ENCODE data around the gene PLEKHA1.
A peak's percentile ranks its signal among the peaks of the same experiment; 100 is the strongest.

Gene PLEKHA1

DNA sequence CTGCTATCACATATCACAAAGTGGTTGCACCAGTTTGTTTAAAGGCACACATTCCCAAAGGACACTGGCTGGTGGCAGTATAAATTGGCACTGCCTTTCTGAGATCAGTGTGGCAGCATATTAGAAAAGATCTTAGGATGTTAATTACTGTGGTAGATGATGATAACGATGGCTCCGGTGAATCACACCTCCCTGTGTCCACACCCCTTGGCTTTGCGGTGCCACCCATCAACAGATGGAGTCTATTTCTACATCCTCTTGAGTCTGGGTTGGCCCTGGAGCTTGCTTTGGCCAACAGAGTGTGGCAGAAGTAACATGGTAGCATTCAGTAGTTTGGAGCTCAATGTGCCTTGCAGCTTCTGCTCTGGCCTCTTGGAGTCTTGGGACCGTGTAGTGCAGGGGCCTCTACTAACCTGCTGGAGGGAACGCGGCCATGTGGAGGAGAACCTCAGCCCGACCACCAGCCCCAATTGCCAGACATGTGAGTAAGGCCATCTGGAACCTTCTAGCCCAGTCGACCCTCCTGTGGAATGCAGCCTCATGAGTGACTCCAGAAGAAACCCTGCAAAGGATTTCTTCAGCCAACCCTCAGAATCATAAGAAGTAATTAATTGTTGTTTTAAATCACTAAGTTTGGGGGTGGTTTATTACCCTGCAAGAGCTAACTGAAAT is 27.2 kb upstream of the PLEKHA1 start:
- DNase-seq, result no peak

DNA sequence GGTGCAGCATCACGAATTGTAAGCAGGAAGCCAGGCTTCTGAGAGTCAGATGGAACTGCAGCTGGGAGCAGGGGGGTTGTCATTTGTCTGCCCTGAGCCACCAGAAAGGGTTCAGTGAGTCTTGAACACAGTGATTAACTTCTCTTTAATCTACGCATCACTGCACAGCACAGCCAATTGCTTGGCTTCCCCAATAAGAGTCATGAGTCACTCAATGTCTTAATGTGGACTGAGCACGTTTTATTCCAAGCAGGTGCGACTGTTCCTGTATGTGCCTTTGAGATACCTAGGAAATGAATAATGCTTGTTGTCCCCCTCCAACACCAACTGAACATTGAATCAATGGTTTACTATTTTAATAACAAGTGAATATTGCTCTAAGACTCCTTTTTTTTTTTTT is 26.0 kb upstream of the PLEKHA1 start:
- peak; percentile 37 for DNase-seq

DNA sequence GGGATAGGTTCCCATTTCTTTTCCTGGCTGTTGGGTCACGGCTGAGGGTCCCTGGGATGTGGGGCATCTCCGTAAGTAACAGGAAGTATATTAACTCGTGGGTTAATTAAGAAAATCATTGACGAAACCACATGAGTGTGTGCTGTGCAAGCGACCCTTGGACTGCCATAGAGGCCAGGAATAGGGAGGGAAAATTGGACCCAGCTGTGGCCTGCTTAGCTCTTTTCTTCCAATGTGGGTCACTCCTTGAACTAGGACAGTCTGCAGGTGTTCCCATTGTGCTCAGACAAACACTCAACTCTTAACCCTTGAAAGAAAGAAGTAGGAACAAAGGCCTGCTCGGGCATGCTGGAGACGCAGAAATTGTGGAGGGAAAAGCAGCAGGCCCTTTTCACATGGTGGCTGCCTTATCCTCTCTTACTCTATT is 25.6 kb upstream of the PLEKHA1 start:
- DNase-seq, result no peak

DNA sequence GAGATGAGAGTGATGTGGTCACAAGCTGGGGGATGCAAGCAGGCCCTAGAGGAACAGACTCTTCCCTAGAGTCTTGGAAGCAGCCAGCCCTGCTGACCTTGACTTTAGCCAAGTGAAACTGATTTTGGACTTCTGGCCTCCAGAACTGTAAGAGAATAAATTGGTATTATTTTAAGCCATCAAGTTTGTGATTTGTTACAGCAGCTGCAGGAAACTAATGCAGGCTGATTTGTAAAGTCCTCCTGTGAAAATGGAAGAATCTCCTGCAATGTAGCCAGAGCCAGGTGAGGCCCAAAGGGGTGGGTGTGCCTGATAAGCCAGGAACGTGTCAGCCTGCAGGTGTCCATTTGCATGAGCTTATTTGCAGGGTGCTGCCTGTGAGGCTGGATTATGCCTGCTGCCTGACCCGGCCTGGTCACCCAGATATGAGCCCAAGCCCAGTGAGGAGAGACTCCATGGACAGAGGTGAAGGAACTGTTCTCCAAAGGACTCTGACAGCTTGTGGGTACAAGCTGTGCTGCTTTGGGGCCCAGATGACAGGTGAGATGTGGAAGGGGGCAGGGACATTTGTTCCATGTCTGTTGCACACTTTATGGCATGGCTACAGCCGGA is 24.6 kb upstream of the PLEKHA1 start:
- no peak for DNase-seq

DNA sequence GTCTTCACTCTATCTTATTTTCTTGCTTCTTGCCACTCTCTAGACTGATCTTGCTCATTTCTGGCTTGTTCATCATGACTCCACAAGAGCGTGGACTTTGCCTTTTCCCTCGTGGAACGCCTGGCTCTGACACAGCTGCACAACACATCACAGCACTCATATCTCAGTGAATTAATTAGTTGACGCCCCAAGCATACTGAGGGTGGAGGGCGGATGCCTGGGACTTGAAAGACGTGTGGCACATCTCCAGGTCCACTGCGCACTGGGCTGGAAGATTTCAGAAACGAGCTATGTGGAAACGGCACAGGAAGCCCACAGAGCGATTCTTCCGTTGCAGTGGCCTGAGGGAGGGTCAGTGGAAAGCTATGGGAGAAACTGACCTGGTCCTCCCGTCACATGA is 23.6 kb upstream of the PLEKHA1 start:
- no peak for DNase-seq

DNA sequence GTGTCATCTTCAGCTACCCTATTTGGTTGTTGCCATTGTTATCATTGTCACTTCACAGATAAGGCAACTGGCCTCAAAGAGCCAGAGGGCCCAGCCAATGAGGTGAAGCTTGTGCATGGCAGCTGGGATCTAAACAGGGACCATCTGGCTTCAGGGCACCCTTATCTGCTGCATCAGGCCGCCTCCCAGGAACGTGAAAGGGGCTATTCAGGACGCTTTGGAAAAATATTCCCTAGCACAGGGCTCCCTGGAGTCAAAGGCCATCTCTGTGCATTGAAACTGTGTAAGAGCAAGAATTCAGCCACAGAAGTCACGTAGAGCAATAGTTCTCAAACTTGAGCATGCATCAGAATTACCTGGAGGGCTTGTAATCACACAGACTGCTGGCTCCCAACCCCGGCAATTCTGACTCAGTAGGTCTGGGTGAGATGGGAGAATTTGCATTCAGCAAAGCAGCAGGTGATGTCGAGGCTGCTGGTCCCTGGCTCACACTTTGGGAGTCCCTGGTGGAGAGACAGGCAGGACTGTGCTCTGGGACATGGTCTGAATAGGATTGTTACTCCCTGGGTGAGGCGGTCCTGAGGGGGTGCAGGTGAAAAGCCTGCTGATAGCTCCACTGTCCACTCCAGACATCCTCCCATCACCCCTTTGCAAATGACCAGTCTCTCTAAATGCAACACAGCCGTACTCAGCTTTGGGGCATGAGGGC is 21.5 kb upstream of the PLEKHA1 start:
- DNase-seq, result peak; percentile 52

DNA sequence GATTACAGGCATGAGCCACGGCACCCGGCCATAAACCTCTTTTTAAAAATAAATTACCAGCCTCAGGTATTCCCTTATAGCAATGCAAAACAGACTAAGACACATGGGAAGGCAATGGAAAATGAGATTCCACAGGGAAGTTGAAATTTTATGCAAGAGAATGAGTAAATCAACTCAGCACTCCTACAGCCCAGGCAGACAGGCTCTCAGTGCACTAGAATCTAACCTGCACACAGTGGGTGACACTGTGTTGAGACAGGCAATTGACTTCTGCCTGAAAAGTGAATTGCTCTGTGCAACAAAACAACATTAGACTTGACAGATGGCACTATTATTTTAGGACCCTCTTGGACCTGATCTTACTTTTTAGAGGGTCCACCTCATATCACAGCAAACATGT is 20.1 kb upstream of the PLEKHA1 start:
- DNase-seq, result no peak

DNA sequence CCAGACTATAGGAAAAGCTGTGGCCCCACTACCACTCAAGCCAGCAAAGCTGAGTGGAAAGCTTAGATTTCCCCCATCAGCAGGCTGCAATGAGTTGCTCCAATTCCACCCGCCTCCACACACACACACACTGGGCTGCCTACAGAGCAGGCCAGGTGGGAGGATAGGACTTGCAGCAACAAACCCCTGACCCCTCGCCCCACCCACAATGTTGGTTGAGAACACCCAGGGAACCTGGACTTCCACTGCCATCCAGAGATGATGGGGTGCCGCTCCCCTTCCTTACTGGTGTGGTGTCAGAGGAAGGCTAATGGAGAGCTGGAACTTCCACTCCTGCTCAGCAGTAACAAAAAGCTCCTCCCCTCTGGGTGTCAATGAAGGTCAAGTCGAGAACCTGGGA is 16.8 kb upstream of the PLEKHA1 start:
- no peak for DNase-seq

DNA sequence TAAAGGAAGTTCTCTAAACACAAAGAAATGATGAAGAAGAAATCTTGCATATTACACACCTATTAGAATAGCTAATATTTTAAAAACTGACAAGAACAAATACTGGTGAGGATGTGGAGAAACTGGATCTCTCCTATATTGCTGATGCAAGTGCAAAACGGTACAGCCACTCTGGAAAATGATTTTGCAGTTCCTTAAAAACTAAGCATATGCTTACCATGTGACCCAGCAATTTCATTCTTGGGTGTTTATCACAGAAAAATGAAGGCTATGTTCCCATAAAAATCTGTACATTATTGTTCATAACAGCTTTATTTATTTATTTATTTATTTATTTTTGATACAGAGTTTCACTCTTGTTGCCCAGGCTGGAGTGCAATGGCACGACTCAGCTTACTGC is 14.9 kb upstream of the PLEKHA1 start:
- no peak for DNase-seq

DNA sequence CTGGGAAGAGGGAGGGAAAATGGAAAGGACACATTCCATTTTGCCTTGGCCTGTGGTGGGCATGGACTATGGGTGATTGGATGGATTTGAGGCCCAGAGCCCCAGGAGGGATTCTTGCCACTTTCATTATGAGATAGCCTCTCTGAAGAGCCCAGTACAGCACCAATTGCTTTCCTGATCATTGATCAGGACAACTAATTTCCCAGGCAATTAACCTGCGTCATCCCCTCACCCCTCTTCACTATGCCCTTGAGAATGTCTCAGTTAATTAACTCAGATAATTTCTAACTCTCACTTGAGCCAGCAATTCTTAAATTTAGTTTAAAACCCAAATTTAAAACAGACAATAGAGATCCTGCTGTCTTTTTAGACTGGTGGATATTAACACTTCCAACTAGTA is 13.5 kb upstream of the PLEKHA1 start:
- no peak for DNase-seq

DNA sequence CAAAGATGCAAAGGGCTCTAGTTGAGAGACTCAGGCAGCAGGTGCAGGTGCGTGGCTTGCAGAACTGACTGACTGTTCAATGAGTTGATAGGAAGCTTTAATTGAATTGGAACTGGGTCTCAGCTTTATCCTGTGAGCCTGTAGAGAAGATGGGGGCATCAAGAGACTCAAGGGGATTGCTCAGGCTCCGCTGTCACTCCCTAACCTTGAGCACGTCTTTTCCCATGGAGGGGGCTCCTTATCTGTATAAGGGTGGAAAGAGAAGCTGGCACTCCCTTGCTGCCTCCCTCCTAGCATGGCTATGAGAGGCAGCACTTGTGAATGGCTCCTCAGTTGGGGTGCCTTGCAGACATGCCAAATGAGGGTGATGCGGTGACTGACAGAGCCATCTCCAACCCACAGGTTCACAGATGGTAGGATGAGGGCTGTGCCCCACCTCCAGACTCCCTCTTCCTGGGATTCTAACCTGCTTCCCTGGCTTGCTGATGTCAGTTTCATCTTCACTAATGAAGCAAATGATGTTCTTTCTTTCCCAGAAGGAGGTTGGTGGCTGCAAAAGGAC is 12.4 kb upstream of the PLEKHA1 start:
- no peak for DNase-seq

DNA sequence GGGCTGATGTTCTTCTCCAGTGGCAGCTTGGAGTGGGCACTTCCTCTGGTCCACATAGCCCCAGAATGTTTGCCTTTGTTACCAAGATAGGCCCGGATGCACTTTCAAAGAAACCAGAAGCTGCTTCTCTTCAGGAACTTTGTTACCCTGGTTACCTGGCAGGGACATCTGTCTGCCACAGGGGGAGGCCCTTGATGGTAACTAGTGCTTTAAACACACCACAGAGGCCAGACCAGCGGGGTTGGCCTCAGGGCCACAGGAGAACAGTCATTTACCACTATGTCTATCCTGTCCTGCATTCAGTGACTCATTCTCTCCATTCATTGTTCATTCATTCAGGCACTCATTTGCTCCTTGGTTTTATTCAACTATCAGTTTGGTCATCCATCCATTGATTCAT is 11.9 kb upstream of the PLEKHA1 start:
- no peak for DNase-seq

DNA sequence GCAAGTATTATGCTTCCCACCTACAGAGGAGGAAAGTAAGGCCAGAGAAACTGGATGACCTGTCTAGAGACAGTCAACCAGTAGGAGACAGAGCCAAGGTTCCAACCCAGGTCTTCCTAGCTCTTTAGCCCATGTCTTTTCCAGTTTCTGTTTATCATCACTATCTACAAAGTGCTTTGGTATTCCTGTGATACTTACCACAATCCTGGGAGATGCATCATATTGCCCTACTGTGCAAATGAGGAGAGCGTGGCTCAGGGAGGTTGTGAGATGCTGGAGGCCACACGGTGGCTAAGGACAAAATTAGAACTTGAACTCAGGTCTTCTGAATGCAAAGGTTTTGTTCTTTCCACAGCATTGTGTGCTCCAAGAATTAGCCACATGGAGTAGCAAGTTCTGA is 11.2 kb upstream of the PLEKHA1 start:
- DNase-seq, result no peak

DNA sequence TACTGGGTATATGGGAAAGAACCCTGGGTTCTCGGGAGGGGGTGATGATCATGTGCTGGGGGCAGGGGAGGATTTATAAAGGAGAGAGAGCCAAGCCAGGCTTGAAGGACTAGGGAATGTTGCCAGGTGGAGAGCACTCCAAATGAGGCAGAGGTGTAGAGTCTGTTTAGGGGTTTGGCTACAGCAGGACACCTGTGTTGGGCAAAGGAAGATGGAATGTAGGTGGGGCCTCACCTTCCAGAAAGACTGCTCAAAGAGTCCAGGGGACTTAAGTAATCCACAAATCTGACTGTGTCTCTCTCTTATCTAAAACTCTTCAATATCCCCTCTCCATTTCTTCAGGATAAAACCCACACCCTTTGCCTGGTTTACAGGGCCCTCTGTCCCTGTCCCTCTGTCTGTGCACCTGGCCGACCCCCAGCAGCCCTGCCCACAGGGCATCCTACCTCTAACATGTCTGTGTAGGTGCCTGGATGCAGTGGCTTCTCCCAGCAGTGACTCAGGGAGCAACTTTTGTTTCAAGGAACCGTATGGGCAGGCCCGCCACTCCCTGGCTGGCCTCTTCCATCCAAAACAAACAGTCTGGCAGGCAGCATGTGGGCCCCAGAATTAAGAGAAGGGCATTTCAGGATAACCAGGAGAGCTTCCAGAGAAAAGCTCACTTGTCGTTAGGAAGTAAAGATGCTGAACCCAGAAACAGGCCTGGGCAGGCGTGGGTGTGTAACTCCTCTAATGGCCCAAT is 10.6 kb upstream of the PLEKHA1 start:
- no peak for DNase-seq

DNA sequence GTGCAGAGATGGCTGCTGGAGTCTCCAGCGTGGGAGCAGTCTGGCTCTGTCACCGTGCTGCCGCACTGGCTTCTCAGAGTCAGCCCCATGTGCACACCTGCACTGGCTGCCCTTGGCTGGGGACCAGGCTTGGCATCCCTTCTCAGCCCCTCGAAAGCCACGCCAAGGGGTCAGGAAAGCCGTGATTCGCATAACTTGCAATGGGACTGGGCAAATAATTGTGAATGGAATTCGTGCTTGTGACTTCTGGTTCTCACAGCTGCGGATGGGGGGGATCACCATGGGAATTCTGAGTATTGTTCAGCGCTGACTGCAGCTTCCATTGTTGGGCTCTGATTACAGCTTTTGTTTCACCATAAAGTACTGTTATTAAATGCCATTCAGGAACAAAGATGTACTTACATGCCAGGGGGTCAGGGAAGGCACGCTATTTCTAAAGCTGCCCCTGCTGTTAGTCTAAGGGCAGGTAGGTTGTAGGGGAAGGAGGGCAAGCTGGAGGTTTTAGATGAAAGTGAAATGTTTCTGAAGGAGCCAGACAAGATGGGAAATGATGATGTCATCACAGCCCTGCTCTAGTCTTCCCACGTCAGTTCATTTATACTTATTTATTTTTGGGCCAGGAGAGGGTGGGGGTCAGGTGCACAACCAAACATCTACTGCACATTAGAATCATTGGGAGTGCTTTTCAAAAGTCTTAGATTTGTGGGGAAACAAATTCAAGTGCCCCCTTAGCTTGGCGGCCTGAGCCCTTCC is 5.8 kb upstream of the PLEKHA1 start:
- DNase-seq, result no peak

DNA sequence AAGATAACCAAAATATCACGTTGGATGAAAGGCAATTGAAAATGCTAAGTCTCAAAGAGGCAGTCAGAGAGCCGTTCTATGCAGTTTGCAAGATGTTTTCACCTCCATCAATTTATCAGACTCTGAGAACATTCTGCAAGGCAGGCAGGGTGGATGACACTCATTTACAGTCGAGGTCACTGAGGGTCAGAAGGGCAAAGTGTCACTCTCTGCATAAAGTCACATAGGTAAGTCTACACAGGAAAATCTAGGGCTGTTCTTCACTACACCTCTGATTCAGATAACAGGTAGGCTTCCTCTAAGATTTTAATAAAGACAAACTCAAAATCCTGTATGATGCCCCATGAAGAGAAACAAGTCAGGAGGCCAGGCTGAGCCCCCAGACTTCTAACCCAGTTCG is 1.4 kb upstream of the PLEKHA1 start:
- DNase-seq, result no peak

DNA sequence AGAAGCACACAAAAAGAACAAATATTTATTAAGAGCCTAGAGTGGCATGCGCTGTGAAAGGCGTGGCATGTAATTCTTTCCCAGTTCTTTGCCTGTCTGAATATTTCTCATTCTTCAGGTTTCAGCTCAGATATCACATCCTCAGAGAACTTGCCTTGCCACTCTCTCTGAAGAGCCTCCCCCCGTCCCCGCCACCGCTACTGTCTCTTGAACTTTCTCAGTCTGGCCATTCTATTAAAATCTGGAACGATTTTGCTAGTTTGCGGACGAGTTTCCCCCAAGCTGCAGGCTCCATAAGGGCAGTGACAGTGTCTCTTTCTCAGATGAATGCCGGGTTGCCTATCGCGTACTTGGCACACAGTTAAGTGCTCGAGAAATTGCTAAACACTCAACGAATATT is 787 bp upstream of the PLEKHA1 start:
- peak; percentile 34 for DNase-seq

DNA sequence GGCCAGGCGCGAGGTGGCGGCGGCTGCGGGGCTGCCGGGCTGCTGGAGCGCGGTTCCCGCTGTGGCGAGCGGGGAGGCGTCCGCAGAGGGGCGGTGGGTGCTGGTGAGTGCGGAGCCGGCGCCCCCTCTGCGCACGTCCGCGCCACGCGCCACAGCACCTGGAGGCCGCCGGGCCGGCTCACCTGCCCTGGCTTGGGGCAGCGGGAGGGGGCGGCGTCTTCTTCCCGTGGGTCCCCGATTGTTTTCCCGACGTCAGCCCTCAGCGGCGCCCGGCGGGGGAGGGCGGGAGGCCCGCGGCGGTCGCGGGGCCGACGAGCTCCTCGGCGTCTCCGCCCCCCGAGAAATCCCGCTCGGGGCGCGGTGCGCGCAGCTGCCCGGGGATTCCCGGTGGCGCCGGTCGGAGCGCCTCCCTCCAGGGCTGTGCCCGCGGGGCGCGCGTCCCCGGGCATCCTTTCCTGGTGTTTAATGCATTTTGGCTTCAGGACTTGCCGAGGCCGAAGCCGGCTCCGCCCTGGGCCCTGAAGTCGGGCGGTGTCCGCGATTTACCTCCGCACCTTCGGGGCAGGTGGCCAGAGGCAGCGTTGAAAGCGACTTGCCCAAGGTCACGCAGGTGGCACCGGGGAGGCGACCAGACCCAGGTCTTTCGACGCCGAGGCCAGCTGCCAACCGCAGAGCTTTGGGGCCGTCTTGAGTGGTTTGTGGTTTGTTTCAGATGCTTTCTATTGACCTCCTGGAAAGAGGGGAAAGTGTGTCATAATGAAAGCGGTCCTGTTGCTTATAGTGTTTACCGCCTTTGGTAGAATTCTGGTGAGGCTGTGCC is 561 bp downstream of the PLEKHA1 start:
- peak; percentile 36 for DNase-seq

DNA sequence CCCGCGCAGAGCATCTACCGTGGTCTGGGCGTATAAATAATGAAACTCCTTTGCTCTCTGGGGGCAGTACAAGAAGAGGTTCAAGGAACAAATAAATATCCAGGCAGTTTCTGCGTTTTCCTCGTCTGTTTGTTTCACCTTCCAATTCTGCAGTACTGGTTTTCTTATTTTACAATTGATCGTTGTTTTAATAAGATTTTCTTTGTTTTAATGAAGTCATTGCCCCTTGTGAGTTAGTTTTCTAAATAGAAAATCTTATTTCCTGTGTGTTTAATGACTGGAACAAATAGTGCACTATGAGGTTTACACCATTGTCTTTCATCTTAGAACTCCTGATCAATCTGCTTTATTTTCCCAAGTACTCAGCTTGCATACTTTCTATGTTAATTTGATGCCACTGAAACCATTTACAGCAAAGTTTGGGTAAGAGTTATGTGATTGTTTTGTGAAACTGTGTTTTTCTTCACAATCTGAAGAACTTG is 1.2 kb downstream of the PLEKHA1 start:
- DNase-seq, result peak; percentile 31

DNA sequence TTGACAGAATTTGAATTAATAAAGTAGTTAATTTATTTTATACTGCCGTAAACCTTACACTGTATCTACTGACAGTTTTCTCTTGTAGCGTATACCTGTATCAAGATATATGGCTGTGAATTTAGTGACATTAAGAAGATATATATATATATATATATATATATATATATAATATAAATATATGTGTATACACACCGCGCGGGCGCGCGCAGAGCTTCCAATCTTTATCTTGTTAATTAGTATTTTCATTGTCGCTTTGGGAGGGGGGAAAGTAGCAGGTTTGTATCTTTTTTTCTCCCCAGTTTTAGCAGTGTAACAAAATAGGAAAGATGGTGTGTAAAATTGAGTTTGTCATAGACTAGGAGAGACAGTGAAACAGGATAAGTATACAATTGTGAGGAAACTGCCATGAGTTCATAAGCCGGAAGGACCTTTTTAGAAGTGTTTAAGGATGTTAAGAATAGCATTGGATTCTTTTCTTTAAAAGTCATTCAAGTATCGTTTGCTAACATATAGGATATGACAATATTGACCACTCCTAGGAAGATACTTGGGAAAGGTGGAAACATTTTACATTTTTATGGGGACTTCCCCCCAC is 2.0 kb downstream of the PLEKHA1 start:
- DNase-seq, result no peak

DNA sequence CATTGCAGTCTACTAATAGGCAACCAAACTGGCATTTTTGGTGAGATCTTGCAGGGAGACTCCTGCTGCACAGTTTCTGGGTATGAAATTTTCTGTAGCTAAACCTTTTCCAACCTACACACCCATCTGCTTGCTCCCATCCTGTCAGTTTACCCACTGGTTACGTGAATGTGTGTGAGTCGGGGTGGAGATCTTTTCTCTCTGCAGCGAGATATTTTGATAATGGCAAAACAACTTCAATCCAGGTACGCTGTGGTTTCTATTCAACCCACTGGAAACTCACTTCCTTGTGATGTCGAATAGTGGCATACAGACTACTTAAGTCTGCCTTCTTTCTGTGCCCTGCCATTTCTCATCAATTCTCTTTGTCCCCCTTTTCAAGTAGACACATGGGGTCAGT is 4.5 kb downstream of the PLEKHA1 start:
- no peak for DNase-seq
